ENCODE data around the gene LGR4. TPM values are rescaled to one million over a fixed set of nuclear protein-coding genes. Genes with fewer than 3 reads are reported as not detected.

The LGR4 gene
- total RNA-seq, 3 donors from 2014 or later: 81.9 to 185 (median 104) TPM

DNA sequence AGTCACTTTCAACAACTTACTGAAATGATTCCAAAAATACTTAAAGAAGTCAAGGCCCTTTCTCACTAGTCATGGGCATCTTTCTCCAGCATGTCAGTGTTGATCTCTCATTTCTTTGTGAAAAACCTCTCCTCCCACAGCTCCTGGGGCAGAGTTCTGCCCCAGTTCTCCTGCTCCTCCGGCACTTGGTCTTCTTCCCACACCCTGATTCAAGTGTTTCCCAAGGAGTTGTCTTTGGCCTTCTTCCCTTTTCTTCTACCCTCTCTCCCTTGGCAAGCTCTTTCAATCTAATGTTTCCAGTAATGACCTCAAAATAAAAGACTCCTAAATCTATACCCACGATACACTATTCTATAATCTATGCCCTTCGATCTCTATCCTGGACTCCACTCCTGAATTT, 67.5 kb downstream of the LGR4 start:
- no peaks in the 10 kb centered on the region for H3K9me3 ChIP-seq

DNA sequence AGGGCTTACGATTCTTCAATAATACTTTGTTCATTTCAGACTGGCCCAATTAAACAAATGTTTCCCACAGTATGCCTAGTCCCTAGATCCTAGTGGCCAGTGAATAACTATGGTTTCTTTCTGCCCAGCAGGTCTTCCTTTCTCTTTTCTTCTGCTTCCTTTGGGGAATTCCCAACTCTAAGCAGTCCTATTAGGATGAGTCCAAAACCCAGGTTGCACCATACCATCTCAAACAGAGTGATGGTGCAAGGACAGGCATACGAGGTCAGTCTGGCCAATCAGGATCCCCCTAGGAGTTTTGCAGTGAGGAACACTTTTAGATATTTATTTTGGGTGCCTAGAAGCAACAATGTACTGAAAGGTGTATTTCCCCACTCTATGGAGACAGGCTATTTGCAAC, 68.2 kb downstream of the LGR4 start:
- Histone ChIP-seq H3K4me3 (no peak overlapping the region), H3K36me3 (ENCODE audit: low read depth) (no peaks in the 10 kb centered on the region), H3K9me3 (no peaks in the 10 kb centered on the region), H3K4me1 (ENCODE audit: low read depth) (peaks cover 32% of the 10 kb centered on the region)
- ATAC-seq: no peak
- intact Hi-C loops (cut with DNase I, micrococcal nuclease): loop anchor here in 1 of 2 donors (5.0 kb wide), 1 partner anchor 63 kb away; no protein-coding TSS in a partner anchor
- TF ChIP-seq, protein P1, sequence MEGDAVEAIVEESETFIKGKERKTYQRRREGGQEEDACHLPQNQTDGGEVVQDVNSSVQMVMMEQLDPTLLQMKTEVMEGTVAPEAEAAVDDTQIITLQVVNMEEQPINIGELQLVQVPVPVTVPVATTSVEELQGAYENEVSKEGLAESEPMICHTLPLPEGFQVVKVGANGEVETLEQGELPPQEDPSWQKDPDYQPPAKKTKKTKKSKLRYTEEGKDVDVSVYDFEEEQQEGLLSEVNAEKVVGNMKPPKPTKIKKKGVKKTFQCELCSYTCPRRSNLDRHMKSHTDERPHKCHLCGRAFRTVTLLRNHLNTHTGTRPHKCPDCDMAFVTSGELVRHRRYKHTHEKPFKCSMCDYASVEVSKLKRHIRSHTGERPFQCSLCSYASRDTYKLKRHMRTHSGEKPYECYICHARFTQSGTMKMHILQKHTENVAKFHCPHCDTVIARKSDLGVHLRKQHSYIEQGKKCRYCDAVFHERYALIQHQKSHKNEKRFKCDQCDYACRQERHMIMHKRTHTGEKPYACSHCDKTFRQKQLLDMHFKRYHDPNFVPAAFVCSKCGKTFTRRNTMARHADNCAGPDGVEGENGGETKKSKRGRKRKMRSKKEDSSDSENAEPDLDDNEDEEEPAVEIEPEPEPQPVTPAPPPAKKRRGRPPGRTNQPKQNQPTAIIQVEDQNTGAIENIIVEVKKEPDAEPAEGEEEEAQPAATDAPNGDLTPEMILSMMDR (IDR thresholded peaks at IDR 0.05): no peak
- DNase-seq: no peak

More for the DNA sequence above, 67.5 kb downstream of the LGR4 start:
- Histone ChIP-seq H3K4me3 (no peak overlapping the region), H3K36me3 (ENCODE audit: low read depth) (no peaks in the 10 kb centered on the region), H3K4me1 (ENCODE audit: low read depth) (peaks cover 26% of the 10 kb centered on the region)
- TF ChIP-seq, protein P1 (IDR thresholded peaks at IDR 0.05): no peak
- ATAC-seq (no peak), DNase-seq (no peak)
- intact Hi-C loops (cut with DNase I, micrococcal nuclease): no loop called here

DNA sequence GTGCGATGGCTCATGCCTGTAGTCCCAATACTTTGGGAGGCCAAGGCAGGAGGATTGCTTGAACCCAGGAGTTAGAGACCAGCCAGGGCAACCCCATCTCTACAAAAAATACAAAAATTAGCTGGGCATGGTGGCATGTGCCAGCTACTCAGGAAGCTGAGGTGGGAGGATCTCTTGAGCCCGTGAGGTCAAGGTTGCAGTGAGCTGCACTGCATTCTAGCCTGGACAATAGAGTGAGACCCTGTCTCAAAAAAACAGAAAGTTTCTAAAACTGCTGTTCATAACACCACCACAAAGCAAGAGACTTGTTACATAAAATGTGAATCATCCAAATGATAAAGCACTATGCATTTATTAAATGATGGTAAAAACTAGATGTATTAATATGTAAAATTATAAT, 69.4 kb downstream of the LGR4 start:
- H3K36me3 ChIP-seq (ENCODE audit: low read depth): no peaks in the 10 kb centered on the region
- TF ChIP-seq, protein P1 (IDR thresholded peaks at IDR 0.05): no peak
- intact Hi-C loops (cut with DNase I, micrococcal nuclease): loop anchor here in 1 of 2 donors (5.0 kb wide), 1 partner anchor 64 kb away; no protein-coding TSS in a partner anchor
- H3K4me3 ChIP-seq: no peak overlapping the region
- peaks cover 40% of the 10 kb centered on the region for H3K4me1 ChIP-seq (ENCODE audit: low read depth)
- no peaks in the 10 kb centered on the region for H3K9me3 ChIP-seq
- no peak for DNase-seq
- ATAC-seq: no peak

DNA sequence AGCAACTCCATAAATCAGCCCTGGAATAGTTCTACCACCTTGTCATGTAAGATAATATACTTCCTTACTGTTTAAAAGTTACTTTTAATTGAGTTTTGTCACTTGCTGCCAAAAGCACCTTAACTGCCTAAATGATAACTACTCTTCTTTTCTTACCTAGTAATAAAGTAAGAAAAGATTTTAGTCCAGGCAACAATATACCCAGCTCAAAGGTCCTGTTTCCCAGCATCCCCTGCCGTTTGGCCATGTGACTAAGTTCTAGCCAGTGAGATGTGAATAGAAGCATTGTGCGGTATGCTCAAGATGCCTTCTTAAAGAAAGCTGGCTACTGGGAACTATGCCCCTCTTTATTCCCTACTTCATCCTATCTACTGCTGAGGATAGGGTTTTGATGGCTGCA, 70.1 kb downstream of the LGR4 start:
- peaks cover 47% of the 10 kb centered on the region for H3K4me1 ChIP-seq (ENCODE audit: low read depth)
- no peak overlapping the region for H3K4me3 ChIP-seq
- ATAC-seq: peak; percentile 12

DNA sequence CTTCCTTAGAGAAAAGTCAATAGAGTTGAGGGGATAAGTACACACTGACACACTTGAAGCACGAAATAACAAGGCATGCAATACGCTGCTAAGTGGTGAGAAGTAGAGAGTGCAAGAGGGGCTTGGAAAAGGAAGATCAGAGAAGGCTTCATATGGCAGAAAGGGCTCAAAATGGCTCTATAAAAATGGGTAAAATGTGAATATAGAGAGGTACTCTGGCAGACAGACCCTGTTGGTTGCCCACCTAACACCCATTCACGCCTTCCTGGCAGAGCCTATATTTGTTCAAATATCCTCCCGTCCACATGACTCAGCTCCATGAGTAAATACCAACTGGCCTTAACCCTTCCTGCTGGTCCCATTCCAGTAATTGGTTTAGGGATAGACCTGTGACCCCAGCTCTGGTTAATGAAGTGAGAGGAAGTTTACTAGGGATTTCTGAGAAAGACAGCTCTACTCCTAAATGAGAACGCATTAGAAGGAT, 70.7 kb downstream of the LGR4 start:
- DNase-seq (no peak), ATAC-seq (peak; percentile 86)
- intact Hi-C loops (cut with DNase I, micrococcal nuclease): loop anchor here in 1 of 2 donors (5.0 kb wide), 1 partner anchor 65 kb away; no protein-coding TSS in a partner anchor
- H3K4me1 ChIP-seq (ENCODE audit: low read depth): peaks cover 53% of the 10 kb centered on the region
- H3K4me3 ChIP-seq: no peak overlapping the region
- H3K9me3 ChIP-seq: no peaks in the 10 kb centered on the region
- TF ChIP-seq, protein P1 (IDR thresholded peaks at IDR 0.05): no peak
- no peaks in the 10 kb centered on the region for H3K36me3 ChIP-seq (ENCODE audit: low read depth)

More for the DNA sequence above, 70.1 kb downstream of the LGR4 start:
- intact Hi-C loops (cut with DNase I, micrococcal nuclease): loop anchor here in 1 of 2 donors (5.0 kb wide), 1 partner anchor 65 kb away; no protein-coding TSS in a partner anchor
- TF ChIP-seq, protein P1 (IDR thresholded peaks at IDR 0.05): no peak
- Histone ChIP-seq H3K36me3 (ENCODE audit: low read depth) (no peaks in the 10 kb centered on the region), H3K9me3 (no peaks in the 10 kb centered on the region)
- DNase-seq: no peak

Measured in mucosa of descending colon (tissue), 3 donors.